WTC11 (cell line): ENCODE measurements around the gene STX4. TPM values are rescaled to one million over a fixed set of nuclear protein-coding genes. Genes with fewer than 3 reads are reported as not detected.

Experiments used
- ATAC-seq: fragments of 200-7000 bp; cut with Tn5 transposase; 2 replicates; pipeline ENCODE4 v1.10.0; 2021; ENCODE audit warnings: mild to moderate bottlenecking, moderate library complexity
- CTCF ChIA-PET: fragments of 300-600 bp; sonication (Branson Sonifier 250); formaldehyde crosslinking; loops from one replicate; lab custom pipeline; 2021; ENCODE audit warnings: antibody characterized with exemption; lab: Charles Lee
- POLR2A ChIA-PET: fragments of 350-600 bp; sonication (Branson Sonifier 250); formaldehyde crosslinking; loops from one replicate; lab custom pipeline; 2021; ENCODE audit warnings: antibody characterized with exemption; lab: Charles Lee
- DNase-seq: peaks from one replicate; pipeline ENCODE4 v3.0.0; 2021; ENCODE audit warnings: low spot score
- H3K27ac Mint-ChIP-seq: 2 replicates; pipeline ENCODE4 v1.8.0; 2021; ENCODE audit warnings: mixed read lengths
- H3K27me3 Mint-ChIP-seq: 2 replicates; pipeline ENCODE4 v1.8.0; 2021; ENCODE audit warnings: low read depth, mild to moderate bottlenecking, moderate library complexity, mixed read lengths
- H3K36me3 Mint-ChIP-seq: 2 replicates; pipeline ENCODE4 v1.8.0; 2021; ENCODE audit warnings: mixed read lengths
- H3K4me1 Mint-ChIP-seq: 2 replicates; pipeline ENCODE4 v1.8.0; 2022; ENCODE audit warnings: mixed read lengths
- H3K4me3 Mint-ChIP-seq: 2 replicates; pipeline ENCODE4 v1.8.0; 2021; ENCODE audit warnings: mild to moderate bottlenecking, moderate library complexity, mixed read lengths
- H3K9me3 Mint-ChIP-seq: 2 replicates; pipeline ENCODE4 v1.8.0; 2021; ENCODE audit warnings: mixed read lengths
- AFF4 ChIP-seq: sonication (generic); formaldehyde crosslinking; IDR thresholded peaks from 2 replicates; pipeline ENCODE4 v1.8.1; 2023; ENCODE audit warnings: mild to moderate bottlenecking, missing genetic modification reagents, borderline replicate concordance
- E2F4 ChIP-seq: sonication (generic); formaldehyde crosslinking; IDR thresholded peaks from 2 replicates; pipeline ENCODE4 v1.8.1; 2022; ENCODE audit warnings: low read depth, mild to moderate bottlenecking, moderate library complexity, missing genetic modification reagents, borderline replicate concordance
- ESRRA ChIP-seq: sonication (generic); formaldehyde crosslinking; IDR thresholded peaks from 2 replicates; pipeline ENCODE4 v1.8.1; 2022; ENCODE audit warnings: mild to moderate bottlenecking, missing genetic modification reagents, borderline replicate concordance
- FOXJ3 ChIP-seq: sonication (generic); formaldehyde crosslinking; IDR thresholded peaks from 2 replicates; pipeline ENCODE4 v1.9.0; 2021; ENCODE audit warnings: missing genetic modification reagents, mild to moderate bottlenecking, borderline replicate concordance
- IRF2 ChIP-seq: sonication (generic); formaldehyde crosslinking; IDR thresholded peaks from 2 replicates; pipeline ENCODE4 v1.8.0; 2022; ENCODE audit warnings: low read depth, missing genetic modification reagents, borderline replicate concordance
- OVOL2 ChIP-seq: fragments of 250-450 bp; sonication (Bioruptor Pico); IDR thresholded peaks from 2 replicates; pipeline ENCODE4 v1.9.0; 2021; ENCODE audit warnings: mild to moderate bottlenecking, borderline replicate concordance
- SOX15 ChIP-seq: fragments of 250-450 bp; sonication (Bioruptor Pico); IDR thresholded peaks from 2 replicates; pipeline ENCODE4 v1.9.0; 2021; ENCODE audit warnings: mild to moderate bottlenecking
- TCF7 ChIP-seq: sonication (generic); formaldehyde crosslinking; IDR thresholded peaks from 2 replicates; pipeline ENCODE4 v1.8.0; 2022; ENCODE audit warnings: mild to moderate bottlenecking, low read depth, missing genetic modification reagents, moderate library complexity
- ZNF121 ChIP-seq: sonication (generic); formaldehyde crosslinking; IDR thresholded peaks from 2 replicates; pipeline ENCODE4 v1.8.0; 2023; ENCODE audit warnings: missing genetic modification reagents
- ZNF263 ChIP-seq: sonication (generic); formaldehyde crosslinking; IDR thresholded peaks from 2 replicates; pipeline ENCODE4 v1.8.1; 2022; ENCODE audit warnings: low read depth, mild to moderate bottlenecking, moderate library complexity, missing genetic modification reagents
- total RNA-seq: library from RNA; stranded (reverse); gene quantifications from 3 replicates; pipeline ENCODE4 v1.2.3, GENCODE V29; 2021
- TF ChIP-seq, protein P1 (sequence below): fragments of 250-450 bp; sonication (Bioruptor Pico); IDR thresholded peaks from 2 replicates; pipeline ENCODE4 v1.9.0; 2021; ENCODE audit warnings: moderate library complexity, mild to moderate bottlenecking, inconsistent platforms, borderline replicate concordance
- TF ChIP-seq, protein P2 (sequence below): sonication (generic); formaldehyde crosslinking; IDR thresholded peaks from 2 replicates; pipeline ENCODE4 v1.8.0; 2022; ENCODE audit warnings: missing genetic modification reagents
- TF ChIP-seq, protein P3 (sequence below): sonication (generic); formaldehyde crosslinking; IDR thresholded peaks from 2 replicates; pipeline ENCODE4 v1.8.1; 2023; ENCODE audit warnings: mild to moderate bottlenecking, missing genetic modification reagents

STX4 gene
- total RNA-seq, 1 experiment from 2014 or later = 38.4 TPM

DNA sequence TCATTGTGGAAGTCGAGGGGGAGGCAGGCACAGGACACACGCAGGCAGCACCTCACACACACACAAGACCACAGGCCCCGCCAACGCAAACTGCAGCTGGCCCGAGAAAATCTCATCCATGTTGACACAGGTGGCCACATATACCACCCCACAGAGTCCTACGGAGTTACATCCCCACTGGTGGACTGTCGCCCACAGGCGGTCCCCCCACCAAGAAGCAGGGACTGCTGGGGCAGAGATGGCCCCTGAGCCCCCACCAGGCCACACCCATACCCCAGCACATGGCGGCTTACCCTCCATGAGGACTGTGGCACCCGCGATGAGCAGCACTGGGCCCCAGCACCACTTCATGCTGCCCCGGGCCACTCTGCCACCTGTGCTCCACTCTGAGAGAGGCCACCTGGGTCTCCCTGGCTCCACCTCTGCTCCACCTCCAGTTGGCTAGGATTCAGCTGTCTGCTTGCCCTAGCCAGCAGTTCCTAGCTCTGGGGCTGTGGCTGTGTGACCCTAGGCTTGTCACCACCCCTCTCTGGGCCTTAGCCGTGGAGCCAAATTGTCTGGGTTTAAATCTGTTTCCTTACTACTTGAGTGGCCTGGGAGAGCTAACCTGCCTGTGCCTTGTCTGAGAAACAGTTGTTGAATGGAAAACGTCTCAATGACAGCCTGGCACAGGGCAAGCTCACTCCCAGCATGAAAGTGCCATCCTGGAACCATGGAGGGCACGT lies 55.3 kb downstream of the STX4 start, which contains the start of gene PRSS53 (continued):
- no peak for TF ChIP-seq OVOL2 (CRISPR knock-in tag)
- TF ChIP-seq ZNF121 (CRISPR knock-in tag) = no peak
- TF ChIP-seq, protein P1, sequence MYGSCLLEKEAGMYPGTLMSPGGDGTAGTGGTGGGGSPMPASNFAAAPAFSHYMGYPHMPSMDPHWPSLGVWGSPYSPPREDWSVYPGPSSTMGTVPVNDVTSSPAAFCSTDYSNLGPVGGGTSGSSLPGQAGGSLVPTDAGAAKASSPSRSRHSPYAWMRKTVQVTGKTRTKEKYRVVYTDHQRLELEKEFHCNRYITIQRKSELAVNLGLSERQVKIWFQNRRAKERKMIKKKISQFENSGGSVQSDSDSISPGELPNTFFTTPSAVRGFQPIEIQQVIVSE (CRISPR knock-in tag) = no peak
- no peak for TF ChIP-seq FOXJ3 (CRISPR knock-in tag)
- no peak for TF ChIP-seq E2F4 (CRISPR knock-in tag)

DNA sequence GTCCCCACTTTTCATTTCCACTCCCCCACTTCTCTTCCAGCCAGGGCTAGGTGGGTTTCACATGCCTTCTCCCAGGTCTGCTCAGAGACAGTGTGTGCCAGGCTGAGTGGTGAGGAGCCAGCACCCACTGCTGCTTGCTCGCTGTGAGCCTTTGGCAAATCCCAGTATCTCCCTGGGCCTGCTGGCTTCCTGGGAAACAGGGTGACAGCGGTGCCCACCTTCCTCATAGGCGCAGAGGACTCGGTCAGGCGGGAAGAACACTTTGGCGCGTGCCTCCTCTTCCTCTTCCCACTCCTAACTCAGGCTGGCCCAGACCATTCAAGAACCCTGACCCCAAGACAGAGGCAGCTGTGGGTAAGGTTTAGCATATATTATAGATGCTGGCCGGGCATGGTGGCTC lies 55.8 kb downstream of the STX4 start:
- Mint-ChIP-seq H3K27ac (peak overlapping the region; percentile 49; the same call in 1 of the 2 replicates), H3K27me3 (no peaks in the 10 kb centered on the region), H3K4me1 (peaks cover 8% of the 10 kb centered on the region; the same call in 1 of the 2 replicates), H3K9me3 (no peaks in the 10 kb centered on the region), H3K36me3 (peaks cover 12% of the 10 kb centered on the region), H3K4me3 (no peak overlapping the region)
- no peak for TF ChIP-seq ESRRA (CRISPR knock-in tag)
- no peak for TF ChIP-seq TCF7 (CRISPR knock-in tag)
- no peak for TF ChIP-seq SOX15 (CRISPR knock-in tag)
- TF ChIP-seq, protein P2, sequence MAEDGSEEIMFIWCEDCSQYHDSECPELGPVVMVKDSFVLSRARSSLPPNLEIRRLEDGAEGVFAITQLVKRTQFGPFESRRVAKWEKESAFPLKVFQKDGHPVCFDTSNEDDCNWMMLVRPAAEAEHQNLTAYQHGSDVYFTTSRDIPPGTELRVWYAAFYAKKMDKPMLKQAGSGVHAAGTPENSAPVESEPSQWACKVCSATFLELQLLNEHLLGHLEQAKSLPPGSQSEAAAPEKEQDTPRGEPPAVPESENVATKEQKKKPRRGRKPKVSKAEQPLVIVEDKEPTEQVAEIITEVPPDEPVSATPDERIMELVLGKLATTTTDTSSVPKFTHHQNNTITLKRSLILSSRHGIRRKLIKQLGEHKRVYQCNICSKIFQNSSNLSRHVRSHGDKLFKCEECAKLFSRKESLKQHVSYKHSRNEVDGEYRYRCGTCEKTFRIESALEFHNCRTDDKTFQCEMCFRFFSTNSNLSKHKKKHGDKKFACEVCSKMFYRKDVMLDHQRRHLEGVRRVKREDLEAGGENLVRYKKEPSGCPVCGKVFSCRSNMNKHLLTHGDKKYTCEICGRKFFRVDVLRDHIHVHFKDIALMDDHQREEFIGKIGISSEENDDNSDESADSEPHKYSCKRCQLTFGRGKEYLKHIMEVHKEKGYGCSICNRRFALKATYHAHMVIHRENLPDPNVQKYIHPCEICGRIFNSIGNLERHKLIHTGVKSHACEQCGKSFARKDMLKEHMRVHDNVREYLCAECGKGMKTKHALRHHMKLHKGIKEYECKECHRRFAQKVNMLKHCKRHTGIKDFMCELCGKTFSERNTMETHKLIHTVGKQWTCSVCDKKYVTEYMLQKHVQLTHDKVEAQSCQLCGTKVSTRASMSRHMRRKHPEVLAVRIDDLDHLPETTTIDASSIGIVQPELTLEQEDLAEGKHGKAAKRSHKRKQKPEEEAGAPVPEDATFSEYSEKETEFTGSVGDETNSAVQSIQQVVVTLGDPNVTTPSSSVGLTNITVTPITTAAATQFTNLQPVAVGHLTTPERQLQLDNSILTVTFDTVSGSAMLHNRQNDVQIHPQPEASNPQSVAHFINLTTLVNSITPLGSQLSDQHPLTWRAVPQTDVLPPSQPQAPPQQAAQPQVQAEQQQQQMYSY (CRISPR knock-in tag) = no peak
- TF ChIP-seq IRF2 (CRISPR knock-in tag) = no peak
- TF ChIP-seq AFF4 (CRISPR knock-in tag) = no peak
- TF ChIP-seq ZNF263 (CRISPR knock-in tag) = no peak
- TF ChIP-seq, protein P3, sequence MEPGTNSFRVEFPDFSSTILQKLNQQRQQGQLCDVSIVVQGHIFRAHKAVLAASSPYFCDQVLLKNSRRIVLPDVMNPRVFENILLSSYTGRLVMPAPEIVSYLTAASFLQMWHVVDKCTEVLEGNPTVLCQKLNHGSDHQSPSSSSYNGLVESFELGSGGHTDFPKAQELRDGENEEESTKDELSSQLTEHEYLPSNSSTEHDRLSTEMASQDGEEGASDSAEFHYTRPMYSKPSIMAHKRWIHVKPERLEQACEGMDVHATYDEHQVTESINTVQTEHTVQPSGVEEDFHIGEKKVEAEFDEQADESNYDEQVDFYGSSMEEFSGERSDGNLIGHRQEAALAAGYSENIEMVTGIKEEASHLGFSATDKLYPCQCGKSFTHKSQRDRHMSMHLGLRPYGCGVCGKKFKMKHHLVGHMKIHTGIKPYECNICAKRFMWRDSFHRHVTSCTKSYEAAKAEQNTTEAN (CRISPR knock-in tag) = no peak
- ATAC-seq (no peak), DNase-seq (no peak)
- CTCF ChIA-PET = interaction anchor here (0.6 kb wide), 1 partner anchor 47 kb away, joined by 3 read pairs; no protein-coding TSS in a partner anchor
- POLR2A ChIA-PET = no interaction called here

Other genes starting within 250 kb of the STX4 start
- gene ZNF629, start 246.4 kb upstream of the STX4 start, total RNA-seq = 18.7 to 20.0 TPM (median 19.7 TPM) in 3 replicates
- gene BCL7C, start 139.5 kb upstream of the STX4 start, total RNA-seq = 18.3 to 20.3 TPM (median 18.7 TPM) in 3 replicates
- gene CTF1, start 136.9 kb upstream of the STX4 start, total RNA-seq = 1.4 to 1.9 TPM (median 1.6 TPM) in 3 replicates
- gene FBXL19, start 110.0 kb upstream of the STX4 start, total RNA-seq = 79.0 to 84.9 TPM (median 84.3 TPM) in 3 replicates
- 10.8 to 13.5 TPM (median 13.2 TPM) in 3 replicates for gene ORAI3, start 84.5 kb upstream of the STX4 start, total RNA-seq
- 29.3 to 31.1 TPM (median 29.4 TPM) in 3 replicates for gene SETD1A, start 75.8 kb upstream of the STX4 start, total RNA-seq
- gene HSD3B7, start 48.4 kb upstream of the STX4 start, total RNA-seq = 4.1 to 4.5 TPM (median 4.5 TPM) in 3 replicates
- 15.9 to 20.5 TPM (median 19.9 TPM) in 3 replicates for gene STX1B, start 22.9 kb upstream of the STX4 start, total RNA-seq
- gene ZNF668, start 40.7 kb downstream of the STX4 start, total RNA-seq = 13.5 to 17.3 TPM (median 16.6 TPM) in 3 replicates
- gene ZNF646, start 40.9 kb downstream of the STX4 start, total RNA-seq = 26.7 to 29.3 TPM (median 29.1 TPM) in 3 replicates
- gene PRSS53, start 55.4 kb downstream of the STX4 start, total RNA-seq = 2.5 to 4.9 TPM (median 4.1 TPM) in 3 replicates
- gene VKORC1, start 61.2 kb downstream of the STX4 start, total RNA-seq = 85.7 to 114 TPM (median 110 TPM) in 3 replicates
- gene BCKDK, start 74.8 kb downstream of the STX4 start, total RNA-seq = 58.3 to 71.3 TPM (median 69.3 TPM) in 3 replicates
- 65.7 to 70.8 TPM (median 69.8 TPM) in 3 replicates for gene KAT8, start 84.1 kb downstream of the STX4 start, total RNA-seq
- 78.8 to 127 TPM (median 127 TPM) in 3 replicates for gene PRSS8, start 102.2 kb downstream of the STX4 start, total RNA-seq
- 0.48 to 1.5 TPM (median 1.3 TPM) in 3 replicates for gene PRSS36, start 116.5 kb downstream of the STX4 start, total RNA-seq
- gene FUS, start 146.6 kb downstream of the STX4 start, total RNA-seq = 631 to 770 TPM (median 679 TPM) in 3 replicates
- 35.2 to 45.5 TPM (median 42.4 TPM) in 3 replicates for gene PYCARD, start 169.2 kb downstream of the STX4 start, total RNA-seq
- gene TRIM72, start 180.6 kb downstream of the STX4 start, total RNA-seq = 1.8 to 2.5 TPM (median 2.4 TPM) in 3 replicates
- gene PYDC1, start 183.6 kb downstream of the STX4 start, total RNA-seq = 1.9 to 9.5 TPM (median 6.1 TPM) in 3 replicates
- 0.82 to 1.1 TPM (median 0.94 TPM) in 3 replicates for gene ITGAM, start 226.4 kb downstream of the STX4 start, total RNA-seq